ENCODE measurements around the gene SMURF1.

The SMURF1 gene

DNA sequence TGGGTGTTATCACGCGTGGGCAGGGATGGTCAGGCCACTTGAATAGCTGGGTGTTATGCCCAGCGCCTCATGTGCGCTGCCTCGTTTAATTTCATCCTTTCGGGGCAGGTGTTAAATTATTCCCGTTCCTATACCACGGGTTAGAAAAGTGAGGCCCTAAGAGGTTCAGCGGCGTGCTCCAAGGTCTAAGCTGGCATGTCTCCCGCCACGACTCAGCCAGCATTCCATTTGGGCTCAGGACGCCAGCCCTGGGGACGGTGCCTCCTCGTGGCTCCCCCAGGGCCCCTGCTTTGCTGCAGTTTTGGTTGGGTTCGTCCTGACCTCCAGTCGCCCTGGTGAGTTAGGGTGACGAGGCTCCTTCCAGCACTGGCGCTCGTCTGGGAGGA lies 141.1 kb downstream of the SMURF1 start:
- no peak for DNase-seq

DNA sequence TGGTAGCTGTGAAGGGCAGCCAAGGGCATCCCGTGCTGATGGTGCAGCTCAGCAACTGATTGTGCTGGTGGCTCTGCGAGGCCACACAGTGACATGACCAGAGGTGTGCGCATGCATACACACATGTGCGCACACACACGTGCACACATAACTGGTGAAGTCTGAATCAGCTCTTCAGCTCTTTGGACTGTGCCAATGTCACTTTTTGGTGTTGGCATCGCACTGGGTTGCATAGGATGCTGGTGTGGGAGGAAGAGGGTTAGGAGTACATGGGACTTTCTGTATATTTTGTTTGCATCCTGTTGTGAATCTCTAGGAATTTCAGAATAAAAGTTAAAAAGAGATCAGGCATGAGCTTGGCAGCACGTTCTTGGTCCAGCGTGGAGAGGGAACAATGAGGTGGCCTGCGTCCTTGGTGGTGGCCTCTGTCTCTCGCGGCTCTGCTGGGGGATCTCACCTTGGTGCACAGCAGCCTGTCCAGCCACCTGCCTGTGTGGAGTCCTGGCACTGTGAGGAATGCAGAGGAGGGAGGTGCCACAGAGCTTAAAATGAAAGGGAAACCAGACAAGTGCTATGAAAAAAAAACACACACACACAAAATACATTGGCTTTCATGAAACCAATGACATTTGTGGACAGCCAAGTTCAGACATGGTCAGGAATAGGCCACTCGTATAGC lies 141.6 kb downstream of the SMURF1 start:
- no peak for DNase-seq

DNA sequence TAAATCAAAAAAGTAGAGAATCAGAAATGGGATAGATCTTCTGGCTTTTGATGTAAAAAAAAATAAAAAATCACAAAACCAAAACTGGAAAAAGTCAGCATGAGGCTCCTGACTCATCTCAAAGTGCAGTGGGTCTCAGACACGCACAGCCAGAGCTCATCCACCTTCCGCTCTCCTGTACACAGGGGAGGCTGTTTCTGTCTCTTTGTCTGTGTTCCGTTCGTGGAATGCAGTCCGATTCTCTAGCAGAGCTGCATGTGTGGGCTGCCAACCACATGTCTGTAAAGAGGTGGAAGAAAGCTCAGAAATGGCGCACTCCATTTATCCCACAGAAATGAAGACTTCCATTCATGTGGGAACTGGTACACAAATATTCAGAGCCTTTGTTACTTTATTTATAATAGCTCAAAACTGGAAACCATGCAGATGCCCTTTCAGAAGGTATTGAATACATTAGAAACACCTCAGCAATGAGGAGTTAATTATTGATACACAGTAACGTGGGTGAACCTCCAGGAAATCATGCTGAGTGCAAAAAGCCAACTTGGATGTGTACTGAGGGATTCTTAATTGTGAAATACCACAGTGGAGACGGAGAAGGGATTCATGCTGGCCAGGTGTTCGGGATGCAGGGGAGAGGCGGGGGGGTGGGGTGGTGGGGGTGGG lies 142.3 kb downstream of the SMURF1 start:
- DNase-seq = no peak

DNA sequence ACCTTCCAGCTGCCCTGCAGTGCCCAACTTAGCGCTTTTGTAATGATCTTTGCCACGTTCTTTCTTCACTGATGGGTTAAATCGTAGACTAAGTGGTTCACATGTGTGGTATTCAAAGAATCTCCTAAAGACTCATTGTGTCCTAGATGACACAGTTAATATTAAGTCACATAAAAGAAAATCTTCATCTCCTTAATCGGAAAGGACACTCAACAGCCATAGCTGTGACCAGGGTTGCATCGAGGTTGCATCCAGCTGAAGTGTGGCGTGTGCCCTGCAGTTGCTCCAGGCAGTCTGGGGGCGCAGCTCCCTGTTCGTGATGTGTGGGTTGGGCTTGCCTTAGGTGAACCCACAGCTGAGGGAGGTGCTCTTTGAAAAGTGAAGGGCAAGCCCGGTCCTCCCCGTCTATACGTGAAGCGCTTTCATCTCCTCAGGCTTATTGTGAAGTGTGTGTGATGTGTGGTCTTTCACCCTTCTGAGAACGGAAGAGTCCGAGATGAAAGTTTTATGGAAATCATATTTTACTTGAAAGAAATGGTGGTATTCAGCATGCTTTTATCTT lies 142.9 kb downstream of the SMURF1 start:
- DNase-seq = no peak

DNA sequence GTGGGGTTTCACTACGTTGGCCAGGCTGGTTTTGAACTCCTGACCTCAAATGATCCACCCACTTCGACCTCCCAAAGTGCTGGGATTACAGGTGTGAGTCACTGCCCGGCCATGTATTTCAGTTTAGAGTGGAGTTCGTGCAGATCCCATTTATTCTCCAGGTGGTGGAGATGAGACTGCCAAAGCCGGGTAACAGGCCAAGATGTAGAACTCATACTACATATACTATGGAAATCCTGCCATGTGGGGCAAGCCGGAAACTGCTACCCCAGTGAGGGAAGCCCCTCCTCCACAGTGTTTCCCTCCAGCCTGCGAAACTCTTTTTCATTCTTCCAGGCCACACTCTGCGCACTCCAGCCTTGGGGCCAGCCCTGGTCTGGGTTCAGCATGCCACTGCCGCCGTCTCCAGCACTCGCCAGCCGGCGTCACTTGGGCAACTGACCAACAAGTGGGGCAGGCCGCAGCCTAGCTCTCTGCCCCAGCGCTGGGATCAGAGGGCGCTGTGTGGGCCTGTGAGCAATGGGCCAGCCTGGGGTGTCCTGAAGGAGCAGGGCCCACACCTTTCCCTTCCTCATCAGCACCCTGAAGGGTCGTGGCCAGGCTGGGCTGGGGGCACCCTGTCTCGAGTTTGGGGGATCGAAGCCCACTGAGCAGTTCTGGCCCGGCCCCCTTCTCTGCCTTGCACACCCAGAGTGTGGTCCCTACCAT lies 143.6 kb downstream of the SMURF1 start:
- no peak for DNase-seq

DNA sequence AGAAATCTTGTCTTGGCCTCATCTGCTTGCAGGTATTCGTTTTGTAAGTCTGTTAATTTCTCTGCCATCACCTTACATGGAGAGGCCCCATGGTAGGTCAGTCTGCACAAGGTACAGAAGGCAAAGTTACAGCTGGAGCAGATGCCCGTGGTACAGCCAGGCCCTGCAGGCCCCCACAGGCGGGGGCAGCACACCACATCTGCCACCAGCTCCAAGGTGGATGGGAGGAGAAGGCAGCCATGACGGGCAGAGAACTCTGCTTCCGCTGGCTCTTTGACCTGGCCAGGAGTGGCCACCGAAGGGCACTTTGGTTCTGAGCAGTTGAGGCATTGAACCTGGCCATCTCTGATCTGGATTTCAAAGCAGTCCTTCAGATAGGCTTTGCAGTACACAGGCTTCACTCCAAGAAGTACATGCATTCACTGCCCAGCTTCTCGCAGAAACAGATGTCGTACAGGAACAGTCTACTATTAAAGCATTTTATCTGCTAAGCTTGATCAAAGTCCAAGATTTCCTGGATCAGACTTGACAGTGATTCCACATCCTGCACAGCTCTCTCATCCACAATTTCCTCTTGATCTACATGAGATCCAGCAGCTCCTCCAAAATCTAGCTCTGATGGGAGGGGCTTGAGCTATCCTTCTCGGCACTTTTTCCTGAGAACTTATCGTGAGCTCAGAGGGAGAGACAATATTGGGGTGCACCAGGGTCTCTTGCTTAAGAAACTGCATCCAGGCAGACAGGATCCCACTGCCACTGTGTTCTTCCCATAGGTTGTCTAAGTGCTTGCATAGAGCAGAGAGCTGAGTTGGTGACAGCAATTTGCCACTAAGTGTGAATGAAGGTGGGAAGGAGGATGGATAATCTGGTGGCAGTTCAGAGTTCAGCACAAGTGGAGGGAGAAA lies 144.8 kb downstream of the SMURF1 start:
- DNase-seq = no peak

DNA sequence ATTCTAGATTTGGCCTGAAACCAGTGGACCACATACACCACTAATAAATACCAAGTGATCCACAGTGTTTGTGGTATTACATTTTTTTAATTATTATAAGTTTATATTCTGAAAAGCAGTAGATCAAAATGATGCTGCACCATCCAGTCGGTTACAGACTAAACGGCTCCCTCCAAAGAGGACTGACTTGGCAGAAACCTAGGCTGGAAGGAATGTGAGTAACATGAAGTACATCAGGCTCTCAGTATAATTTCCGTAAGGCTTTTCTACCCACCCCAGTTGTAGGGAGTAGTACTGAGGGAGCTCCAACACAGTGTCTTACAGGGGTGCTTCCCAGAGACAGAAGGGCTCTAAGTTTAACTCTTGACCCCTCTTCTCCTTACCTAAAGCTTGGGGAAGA lies 146.1 kb downstream of the SMURF1 start:
- DNase-seq = no peak

DNA sequence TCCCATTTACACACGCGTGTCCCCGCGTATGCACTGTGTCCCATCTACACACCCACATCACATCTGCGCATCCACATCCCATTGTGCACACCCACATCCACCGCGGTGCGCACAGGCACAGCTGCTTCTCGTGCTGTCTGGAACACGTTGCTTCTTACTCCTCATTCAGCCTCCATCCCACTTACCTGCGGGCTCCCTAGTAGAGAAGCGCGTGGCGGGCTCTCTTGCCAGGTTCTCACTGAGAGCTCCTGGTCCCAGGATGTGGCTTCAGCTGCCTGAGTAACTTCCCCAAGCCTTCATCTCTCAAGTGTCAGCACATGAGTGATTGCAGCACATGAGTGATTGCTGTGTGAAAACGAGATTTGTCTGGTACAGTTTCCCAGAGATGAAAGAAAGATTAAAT lies 147.8 kb downstream of the SMURF1 start:
- DNase-seq = peak; percentile 8

DNA sequence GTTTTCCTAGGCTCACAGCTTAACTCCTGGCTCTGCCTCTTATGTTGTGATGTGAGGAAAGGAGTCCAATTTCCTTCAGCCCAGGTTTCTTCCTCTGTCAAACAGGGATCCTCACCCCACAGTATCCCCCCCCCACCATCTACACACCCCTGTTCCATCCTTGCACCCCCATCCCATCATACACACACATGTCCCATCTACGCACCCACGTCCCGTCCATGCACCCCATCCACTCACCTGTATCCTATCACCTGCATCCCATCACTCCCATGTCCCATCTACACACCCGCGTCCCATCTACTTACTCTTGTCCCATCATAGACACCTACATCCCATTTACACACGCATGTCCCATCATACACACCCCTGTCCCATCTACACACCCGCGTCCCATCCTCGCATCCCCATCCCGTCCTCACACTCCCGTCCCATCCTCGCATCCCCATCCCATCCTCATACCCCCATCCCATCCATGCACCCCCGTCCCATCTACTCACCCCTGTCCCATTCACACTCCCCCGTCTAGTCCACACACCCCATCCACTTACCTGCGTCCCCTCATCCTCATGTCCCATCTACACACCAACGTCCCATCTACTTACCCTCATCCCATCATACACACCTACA lies 148.3 kb downstream of the SMURF1 start:
- no peak for DNase-seq

DNA sequence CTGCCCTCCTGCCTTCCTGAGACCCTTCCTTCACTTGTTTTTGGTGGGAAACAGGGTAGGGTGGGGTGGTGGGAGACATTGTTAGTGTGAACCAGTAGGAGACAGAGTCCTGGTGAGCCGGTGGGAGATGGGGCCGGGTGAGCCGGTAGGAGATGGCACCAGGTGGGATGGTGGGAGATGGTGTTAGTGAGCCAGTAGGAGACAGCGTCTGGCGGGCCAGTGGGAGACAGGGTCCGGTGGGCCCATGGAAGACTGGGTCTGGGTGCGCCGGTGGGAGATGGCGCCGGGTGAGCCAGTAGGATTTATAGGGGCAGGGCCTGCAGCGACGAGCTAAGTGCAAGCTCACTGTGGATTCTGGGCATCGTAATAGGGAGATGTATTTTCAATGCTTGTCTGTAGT lies 148.8 kb downstream of the SMURF1 start:
- DNase-seq = no peak

DNA sequence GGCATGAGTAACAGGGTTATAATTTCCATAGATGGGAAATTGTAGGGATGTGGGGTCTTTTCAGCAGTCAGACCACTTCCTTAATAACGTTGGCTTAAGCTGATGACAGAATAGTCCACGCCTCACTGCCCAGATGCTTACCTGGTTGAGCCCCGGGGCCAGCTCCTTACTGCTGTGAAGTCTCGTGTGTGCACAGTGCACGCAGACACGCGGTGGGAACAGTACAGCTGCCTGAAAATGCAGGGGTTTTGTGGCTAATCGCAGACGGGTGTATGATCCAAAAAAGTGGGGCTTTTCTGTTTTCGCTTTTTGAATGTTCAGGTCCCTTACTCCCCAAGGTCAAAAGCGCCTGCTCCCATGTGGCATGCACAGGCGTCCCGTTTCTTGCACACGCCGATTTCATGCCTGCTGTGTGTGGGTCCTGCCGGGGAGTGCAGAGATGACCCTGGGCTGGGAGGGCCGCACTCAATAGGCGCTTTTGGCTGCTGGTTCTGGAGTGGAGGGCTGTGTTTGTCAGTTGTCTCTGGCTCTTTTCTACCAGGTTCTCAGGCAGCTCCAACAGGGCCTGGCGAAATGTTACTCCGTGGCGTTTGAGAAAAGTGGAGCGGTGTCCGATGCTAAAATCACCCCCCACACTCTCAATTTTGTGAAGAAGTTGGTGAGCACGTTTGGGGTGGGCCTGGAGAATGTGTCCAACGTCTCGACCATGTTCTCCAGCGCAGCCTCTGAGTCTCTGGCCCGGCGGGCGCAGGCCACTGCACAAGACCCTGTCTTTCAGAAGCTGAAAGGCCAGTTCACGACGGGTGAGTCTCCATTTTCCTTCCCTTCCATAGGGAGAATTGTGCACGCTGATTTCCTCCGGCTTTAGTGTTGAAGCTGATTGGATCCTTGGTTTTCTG lies 149.6 kb downstream of the SMURF1 start:
- DNase-seq = no peak

DNA sequence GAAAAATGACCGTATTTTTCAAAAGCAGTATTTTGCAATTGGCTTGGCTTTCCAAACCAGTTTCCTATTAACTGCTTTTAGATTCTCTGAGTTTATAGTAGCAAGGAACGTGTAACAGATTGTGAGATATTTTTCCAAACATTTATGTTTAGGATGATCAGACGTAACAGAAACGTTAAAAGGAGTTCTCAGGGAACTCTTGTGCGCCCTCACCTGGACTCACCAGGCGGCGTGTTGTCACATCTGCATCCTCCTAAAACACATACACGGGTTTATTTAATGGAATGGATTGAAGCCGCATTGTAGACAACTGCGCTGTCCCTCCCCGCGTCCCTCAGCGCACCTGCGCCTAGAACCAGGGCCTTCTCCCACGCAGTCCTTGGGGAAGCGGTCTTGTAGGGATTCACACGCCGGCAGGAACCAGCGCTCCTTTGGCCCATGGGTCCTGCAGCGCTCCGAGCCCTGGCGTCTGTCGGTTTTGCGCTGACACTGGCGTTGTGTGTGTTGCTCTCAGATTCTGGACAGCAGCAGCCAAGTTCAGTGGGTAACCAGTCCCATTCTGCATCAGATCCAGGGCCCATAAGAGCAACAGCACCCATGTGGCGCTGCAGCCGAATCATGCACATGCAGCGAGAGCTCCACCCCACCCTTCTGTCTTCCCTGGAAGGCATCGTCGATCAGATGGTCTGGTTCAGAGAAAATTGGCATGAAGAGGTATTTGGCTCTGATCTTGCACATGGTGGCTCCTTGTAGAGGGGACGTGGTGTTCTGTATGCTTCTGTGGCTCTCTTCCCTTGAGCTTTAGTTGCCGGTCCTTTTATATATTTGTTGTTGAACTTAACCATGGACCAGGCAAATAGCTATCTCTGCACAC lies 150.6 kb downstream of the SMURF1 start:
- no peak for DNase-seq

DNA sequence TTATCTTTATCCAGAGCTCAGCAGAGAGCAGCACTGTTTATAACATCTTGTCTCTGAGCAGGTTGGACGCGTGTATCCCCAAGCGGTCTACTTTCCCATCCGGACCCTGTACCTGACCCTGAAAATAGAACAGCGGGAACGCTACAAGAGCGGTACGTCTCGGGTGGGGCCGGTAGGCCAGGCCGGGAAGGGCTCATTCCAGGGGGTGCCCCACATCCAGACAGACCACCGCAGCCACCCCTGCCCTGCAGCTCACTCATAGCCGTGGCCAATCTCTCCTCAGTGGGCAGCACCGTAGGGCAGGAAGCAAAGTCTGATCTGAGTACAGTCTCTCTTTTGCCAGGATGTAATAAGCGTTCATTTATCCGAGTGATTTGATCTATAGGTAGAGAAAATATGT lies 151.8 kb downstream of the SMURF1 start:
- no peak for DNase-seq

DNA sequence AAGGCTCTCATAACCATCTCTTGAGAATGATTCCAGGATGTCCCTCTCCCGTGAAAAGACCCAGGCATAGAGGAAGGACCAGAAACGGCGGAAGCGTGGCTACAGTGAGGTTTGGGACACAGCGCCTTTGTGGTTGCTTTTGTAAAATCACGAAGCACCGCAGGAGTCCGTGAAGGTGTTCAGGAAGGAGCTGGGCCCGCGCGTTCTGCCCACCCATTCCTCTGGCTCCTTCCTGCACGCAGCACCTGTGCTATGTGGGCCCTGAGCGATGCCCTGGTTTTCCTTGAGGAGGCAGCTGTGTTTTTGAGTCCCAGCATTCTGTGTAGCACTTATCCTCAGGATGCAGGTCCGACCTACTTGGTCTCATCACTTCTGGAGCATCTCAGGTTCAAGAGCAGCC lies 152.8 kb downstream of the SMURF1 start:
- no peak for DNase-seq

DNA sequence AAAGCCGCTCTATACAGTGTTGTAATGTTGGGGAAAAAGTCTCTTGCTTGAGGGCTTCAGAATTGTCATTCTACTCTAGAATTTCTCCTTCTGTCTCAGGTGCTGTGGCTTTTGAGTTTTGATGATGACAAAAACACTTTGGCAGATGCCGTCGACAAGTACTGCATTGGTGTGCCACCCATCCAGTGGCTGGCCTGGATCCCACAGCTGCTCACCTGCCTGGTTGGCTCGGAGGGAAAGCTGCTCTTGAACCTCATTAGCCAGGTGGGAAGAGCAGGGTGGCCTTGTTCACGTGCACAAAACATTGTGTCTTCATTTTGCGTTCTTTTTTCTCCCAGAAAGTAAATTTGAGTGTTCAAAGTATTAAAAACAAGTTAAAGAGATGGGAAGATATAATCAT lies 153.6 kb downstream of the SMURF1 start:
- no peak for DNase-seq

DNA sequence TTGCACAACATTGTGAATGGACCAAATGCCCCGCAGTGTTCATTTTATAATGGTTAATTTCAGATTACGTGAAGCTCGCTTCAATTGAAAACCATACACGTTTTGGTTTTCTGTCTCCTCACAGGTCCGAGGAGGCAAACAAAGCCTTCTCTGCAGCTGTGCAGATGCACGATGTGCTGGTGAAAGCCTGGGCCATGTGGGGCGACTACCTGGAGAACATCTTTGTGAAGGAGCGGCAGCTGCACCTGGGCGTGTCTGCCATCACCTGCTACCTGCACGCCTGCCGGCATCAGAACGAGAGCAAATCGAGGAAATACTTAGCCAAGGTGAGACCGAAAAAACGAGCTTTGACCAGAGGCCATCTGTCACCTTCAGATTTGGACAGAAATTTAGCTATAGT lies 155.3 kb downstream of the SMURF1 start:
- no peak for DNase-seq

DNA sequence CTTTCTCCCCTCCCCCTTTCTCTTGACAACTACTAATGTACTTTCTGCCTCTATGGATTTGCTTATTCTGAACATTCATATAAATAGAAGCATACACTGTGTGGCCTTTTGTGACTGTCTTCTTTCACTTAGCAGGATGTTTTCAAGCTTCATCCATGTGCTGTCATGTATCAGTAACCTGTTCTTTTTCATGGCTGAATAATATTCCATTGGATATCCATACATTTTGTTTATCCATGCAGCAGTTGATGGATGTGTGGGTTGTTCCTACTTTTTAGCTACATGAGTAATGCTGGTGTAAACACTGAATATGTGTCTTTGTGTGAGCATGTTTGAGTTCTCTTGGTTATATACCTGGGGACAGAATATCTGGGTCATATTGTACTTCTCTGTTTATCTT lies 158.0 kb downstream of the SMURF1 start:
- DNase-seq = no peak

DNA sequence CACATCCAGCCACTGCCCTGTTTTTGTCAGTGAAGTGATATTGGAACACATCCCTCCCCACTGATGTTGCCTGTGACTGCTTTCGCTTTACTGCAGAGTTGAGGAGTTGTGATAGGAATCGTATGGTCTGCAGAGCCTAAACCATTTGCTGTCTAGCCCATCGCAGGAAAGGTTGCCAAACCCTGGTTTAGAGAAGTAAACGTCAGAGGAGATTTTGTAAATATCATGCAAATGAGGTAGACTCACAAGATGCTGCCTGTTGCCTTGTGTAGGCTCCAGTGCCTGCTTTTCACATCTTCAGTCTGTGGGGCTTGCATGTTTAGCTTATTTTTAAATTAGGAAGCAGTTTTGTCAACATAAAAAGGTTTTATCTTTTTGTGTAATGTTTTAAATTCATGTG lies 158.5 kb downstream of the SMURF1 start:
- DNase-seq = no peak

DNA sequence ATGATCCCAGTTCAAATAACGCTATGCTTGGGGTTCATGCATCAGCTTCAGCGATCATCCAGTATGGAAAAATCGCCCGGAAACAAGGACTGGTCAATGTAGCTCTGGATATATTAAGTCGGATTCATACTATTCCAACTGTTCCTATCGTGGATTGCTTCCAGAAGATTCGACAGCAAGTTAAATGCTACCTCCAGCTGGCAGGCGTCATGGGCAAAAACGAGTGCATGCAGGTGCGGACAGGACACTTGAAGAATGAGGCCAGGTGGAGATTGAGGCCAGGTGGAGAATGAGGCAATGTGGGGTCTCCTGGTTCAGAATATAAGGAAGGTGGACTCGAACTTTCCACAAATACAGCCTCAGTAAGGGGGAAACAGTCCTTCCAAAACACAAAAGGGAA lies 159.8 kb downstream of the SMURF1 start:
- no peak for DNase-seq

DNA sequence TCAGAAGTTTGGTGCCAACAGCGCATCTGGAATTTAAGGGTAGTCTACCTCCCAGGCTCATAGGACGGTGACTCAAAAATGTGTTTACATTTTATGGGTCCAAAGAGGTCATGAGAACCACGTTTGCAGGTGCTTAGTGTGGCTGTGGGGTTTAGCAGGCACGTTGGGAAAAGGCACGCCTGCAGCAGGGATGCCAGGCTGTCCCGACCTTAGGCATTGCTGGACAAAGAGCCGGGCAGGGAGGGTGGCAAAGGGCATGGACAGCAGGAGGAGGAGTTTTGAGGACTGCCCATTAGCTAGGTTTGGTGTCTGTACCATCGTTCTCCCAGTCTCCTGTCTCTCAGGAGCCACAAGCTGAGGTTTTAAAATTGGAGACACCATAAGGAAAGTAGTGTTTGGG lies 161.2 kb downstream of the SMURF1 start:
- DNase-seq = no peak
